Forelimb muscle (tissue), 1 donor: ENCODE results near the gene AHCYL2. TPM values are rescaled to one million over a fixed set of nuclear protein-coding genes. Genes with fewer than 3 reads are reported as not detected.
A peak's percentile ranks its signal among the peaks of the same experiment; 100 is the strongest.
"Not testable (repeated sequence)": the region's sequence is repeated elsewhere in the genome, so short reads cannot be mapped to it uniquely, and the experiment has no call there.

ENCODE experiments used
- DNase-seq: peaks from one replicate; pipeline ENCODE4 v3.0.0-alpha.2; 2013; ENCODE audit warnings: low read depth
- polyA plus RNA-seq: library from polyadenylated mRNA; unstranded; fragments of 120-200 nt; gene quantifications from one replicate; pipeline ENCODE4 v1.2.1, GENCODE V29; 2013; ENCODE audit not compliant: insufficient read length

Gene AHCYL2
- polyA plus RNA-seq, 1 donor: 18.9 TPM

GRCh38 chr7:129423700-129424410 is 199.0 kb downstream of the AHCYL2 start:
- no peak for DNase-seq

- DNase-seq: no peak
Measured at GRCh38 chr7:129426482-129426881, 201.7 kb downstream of the AHCYL2 start.

GRCh38 chr7:129427526-129428045 is 202.8 kb downstream of the AHCYL2 start:
- DNase-seq: no peak

GRCh38 chr7:129431911-129432643 is 207.2 kb downstream of the AHCYL2 start:
- DNase-seq: no peak

- peak; percentile 38 for DNase-seq
Measured at GRCh38 chr7:129433847-129434674, 209.2 kb downstream of the AHCYL2 start, which contains the start of gene STRIP2. STRIP2 (plus strand) TSS chr7:129434432; CDS start chr7:129434473, 41 bp downstream.

GRCh38 chr7:129434675-129435318 is 210.0 kb downstream of the AHCYL2 start:
- DNase-seq: no peak

- DNase-seq: no peak
Measured at GRCh38 chr7:129435414-129435829, 210.6 kb downstream of the AHCYL2 start.

GRCh38 chr7:129436335-129436923 is 211.6 kb downstream of the AHCYL2 start:
- no peak for DNase-seq

- no peak for DNase-seq
Measured at GRCh38 chr7:129437190-129437589, 212.4 kb downstream of the AHCYL2 start.

- no peak for DNase-seq
Measured at GRCh38 chr7:129438281-129438838, 213.5 kb downstream of the AHCYL2 start.

- DNase-seq: no peak
Measured at GRCh38 chr7:129438839-129439651, 214.2 kb downstream of the AHCYL2 start.

GRCh38 chr7:129439963-129440625 is 215.3 kb downstream of the AHCYL2 start:
- no peak for DNase-seq

GRCh38 chr7:129443612-129444011 is 218.8 kb downstream of the AHCYL2 start:
- DNase-seq: no peak

- not testable (repeated sequence) for DNase-seq
Measured at GRCh38 chr7:129444776-129445175, 219.9 kb downstream of the AHCYL2 start.

GRCh38 chr7:129446925-129447324 is 222.1 kb downstream of the AHCYL2 start:
- not testable (repeated sequence) for DNase-seq

GRCh38 chr7:129447445-129447844 is 222.6 kb downstream of the AHCYL2 start:
- DNase-seq: not testable (repeated sequence)

- DNase-seq: not testable (repeated sequence)
Measured at GRCh38 chr7:129448608-129449007, 223.8 kb downstream of the AHCYL2 start.

- no peak for DNase-seq
Measured at GRCh38 chr7:129450295-129450694, 225.5 kb downstream of the AHCYL2 start.

GRCh38 chr7:129452589-129453231 is 227.9 kb downstream of the AHCYL2 start:
- DNase-seq: no peak
